ENCODE results near the gene NHERF2. TPM values are rescaled to one million over a fixed set of nuclear protein-coding genes. Genes with fewer than 3 reads are reported as not detected.

Gene NHERF2
- total RNA-seq, 1 donor from 2014 or later = 3.0 TPM

- Histone ChIP-seq H3K79me2 (ENCODE audit: low read depth) (no peaks in the 10 kb centered on the region), H3K27me3 (no peaks in the 10 kb centered on the region), H2AFZ (replicated peaks) (no peak overlapping the region), H3F3A (ENCODE audit: low read depth) (no peaks in the 10 kb centered on the region), H3K36me3 (no peaks in the 10 kb centered on the region), H3K27ac (no peak overlapping the region), H3K9ac (no peak overlapping the region), H3K9me3 (ENCODE audit: low read depth) (no peaks in the 10 kb centered on the region), H3K4me2 (no peak overlapping the region), H3K4me1 (no peaks in the 10 kb centered on the region), H3K4me3 (no peak overlapping the region), H4K20me1 (ENCODE audit: low read depth) (peaks cover 9% of the 10 kb centered on the region)
- Mint-ChIP-seq H3K27me3 (ENCODE audit: insufficient read depth, low read depth) (peaks cover 5% of the 10 kb centered on the region), H3K4me3 (no peak overlapping the region), H3K4me1 (peaks cover 4% of the 10 kb centered on the region), H3K27ac (no peak overlapping the region), H3K36me3 (no peaks in the 10 kb centered on the region), H3K9me3 (no peaks in the 10 kb centered on the region)
- DNase-seq (ENCODE audit: low spot score) = no peak
- no peak for TF ChIP-seq CTCF (IDR thresholded peaks at IDR 0.05)
- no peak for TF ChIP-seq EZH2 (IDR thresholded peaks at IDR 0.05)
- TF ChIP-seq EZH2phosphoT487 (IDR thresholded peaks at IDR 0.05) = no peak
Observed at GRCh38 chr16:2082983-2083364, 56.3 kb downstream of the NHERF2 start.

GRCh38 chr16:2083409-2083808 is 56.7 kb downstream of the NHERF2 start:
- Histone ChIP-seq H3K79me2 (ENCODE audit: low read depth) (no peaks in the 10 kb centered on the region), H3K27me3 (no peaks in the 10 kb centered on the region), H3K9ac (no peak overlapping the region), H4K20me1 (ENCODE audit: low read depth) (peaks cover 9% of the 10 kb centered on the region), H3F3A (ENCODE audit: low read depth) (no peaks in the 10 kb centered on the region), H3K9me3 (ENCODE audit: low read depth) (no peaks in the 10 kb centered on the region), H3K27ac (no peak overlapping the region), H2AFZ (replicated peaks) (no peak overlapping the region), H3K4me2 (no peak overlapping the region), H3K4me1 (no peaks in the 10 kb centered on the region), H3K36me3 (no peaks in the 10 kb centered on the region), H3K4me3 (no peak overlapping the region)
- Mint-ChIP-seq H3K4me1 (peaks cover 4% of the 10 kb centered on the region), H3K27ac (no peak overlapping the region), H3K4me3 (no peak overlapping the region), H3K9me3 (no peaks in the 10 kb centered on the region), H3K27me3 (ENCODE audit: insufficient read depth, low read depth) (peaks cover 5% of the 10 kb centered on the region), H3K36me3 (no peaks in the 10 kb centered on the region)
- no peak for DNase-seq (ENCODE audit: low spot score)
- TF ChIP-seq CTCF (IDR thresholded peaks at IDR 0.05) (no peak), EZH2 (IDR thresholded peaks at IDR 0.05) (no peak), EZH2phosphoT487 (IDR thresholded peaks at IDR 0.05) (no peak)

- H3K4me2 ChIP-seq = no peak overlapping the region
- no peak overlapping the region for H3K4me3 Mint-ChIP-seq
- no peaks in the 10 kb centered on the region for H3K79me2 ChIP-seq (ENCODE audit: low read depth)
- H3K4me1 Mint-ChIP-seq = peaks cover 4% of the 10 kb centered on the region
- no peaks in the 10 kb centered on the region for H3F3A ChIP-seq (ENCODE audit: low read depth)
- no peak overlapping the region for H3K4me3 ChIP-seq
- peaks cover 4% of the 10 kb centered on the region for H3K27me3 Mint-ChIP-seq (ENCODE audit: insufficient read depth, low read depth)
- no peak overlapping the region for H3K27ac Mint-ChIP-seq
- no peak overlapping the region for H2AFZ ChIP-seq (replicated peaks)
- no peak for DNase-seq (ENCODE audit: low spot score)
- no peak overlapping the region for H3K27ac ChIP-seq
- no peaks in the 10 kb centered on the region for H3K27me3 ChIP-seq
- TF ChIP-seq EZH2 (IDR thresholded peaks at IDR 0.05) (no peak), EZH2phosphoT487 (IDR thresholded peaks at IDR 0.05) (no peak), CTCF (IDR thresholded peaks at IDR 0.05) (no peak)
- H3K9ac ChIP-seq = no peak overlapping the region
- H3K36me3 ChIP-seq = no peaks in the 10 kb centered on the region
- H3K4me1 ChIP-seq = no peaks in the 10 kb centered on the region
- no peaks in the 10 kb centered on the region for H3K9me3 Mint-ChIP-seq
- no peaks in the 10 kb centered on the region for H3K9me3 ChIP-seq (ENCODE audit: low read depth)
- H3K36me3 Mint-ChIP-seq = no peaks in the 10 kb centered on the region
- H4K20me1 ChIP-seq (ENCODE audit: low read depth) = peaks cover 12% of the 10 kb centered on the region
Observed at GRCh38 chr16:2083876-2084780, 57.4 kb downstream of the NHERF2 start.
